ENCODE results near the gene SPRED2. TPM values are rescaled to one million over a fixed set of nuclear protein-coding genes. Genes with fewer than 3 reads are reported as not detected.

Gene SPRED2
- 1 to 10 TPM; 1.6 to 4.8 TPM for total RNA-seq
- total RNA-seq = 2.7 to 6.3 reads per million in 2 donors

DNA sequence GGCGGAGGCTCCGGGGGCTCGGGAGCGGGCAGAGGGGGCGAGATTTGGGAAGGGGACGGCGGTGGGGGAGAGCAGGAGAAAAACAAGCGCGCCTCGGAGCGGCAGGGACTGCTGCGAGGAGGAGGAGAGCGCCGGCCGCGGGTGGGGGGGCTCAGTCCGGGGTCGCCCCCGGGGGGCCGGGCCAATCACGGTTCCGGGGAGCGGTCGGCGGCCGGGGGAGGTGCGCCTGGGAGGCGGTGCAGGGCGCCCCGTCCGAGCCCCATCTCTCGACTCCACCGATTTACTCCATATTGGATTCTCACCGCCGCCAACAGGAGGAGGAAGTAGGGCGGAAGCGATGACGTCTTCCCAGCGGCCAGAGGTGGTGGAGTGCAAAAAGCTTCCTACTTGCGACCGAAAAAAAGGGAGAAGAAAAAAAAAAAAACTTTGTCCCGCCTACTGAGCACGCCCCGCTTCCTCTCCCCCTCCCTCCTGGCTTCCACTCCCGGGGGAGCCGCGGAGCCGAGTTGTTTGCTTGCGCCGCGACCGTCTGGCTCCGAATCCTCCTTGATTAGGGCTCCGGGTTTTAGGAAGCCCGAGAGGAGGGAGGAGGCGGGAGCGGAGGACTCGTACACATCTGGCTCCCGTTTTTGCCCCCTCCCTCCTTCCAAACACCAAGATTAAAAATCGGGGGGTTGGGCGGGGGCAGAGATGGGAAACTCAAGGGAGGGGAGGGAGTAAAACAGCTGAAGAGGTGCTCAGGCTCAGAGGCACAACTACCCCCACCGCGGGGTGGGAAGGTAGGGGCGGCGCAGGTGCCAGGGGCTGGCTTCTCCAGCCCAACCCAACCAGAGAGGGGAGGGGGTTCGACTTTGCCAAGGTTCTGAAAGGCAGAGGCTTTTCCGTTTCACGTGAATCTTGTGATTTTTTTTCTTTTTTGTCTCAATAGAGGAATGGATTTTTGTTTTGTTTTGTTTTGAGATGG, at the start of gene SPRED2:
SPRED2 (minus strand) TSS at position 373 of the 964 bp plus-strand sequence. CDS start 612 bp downstream, outside the sequence.
- Mint-ChIP-seq H3K4me3 (peak within 1 kb of the TSS; percentile 95), H3K36me3 (ENCODE audit: low read depth) (peaks cover under 1% of the 10 kb centered on the region), H3K4me1 (peaks cover 24% of the 10 kb centered on the region), H3K27ac (peak within 1 kb of the TSS; percentile 73), H3K27me3 (peaks cover 26% of the 10 kb centered on the region)
- no peaks in the 10 kb centered on the region for H3K9me3 ChIP-seq (ENCODE audit: control insufficient read depth, low read length, poor library complexity, severe bottlenecking)
- DNase-seq = peak; percentile 46 to 60 (median 55)
- peak; percentile 60 for ATAC-seq

GRCh38 chr2:65481961-65482360, 49.6 kb upstream of the SPRED2 start:
- H3K4me3 Mint-ChIP-seq = no peak overlapping the region
- peaks cover 32% of the 10 kb centered on the region for H3K27me3 Mint-ChIP-seq
- ATAC-seq = no peak
- no peak overlapping the region for H3K27ac Mint-ChIP-seq
- peaks cover 5% of the 10 kb centered on the region for H3K36me3 Mint-ChIP-seq (ENCODE audit: low read depth)
- no peaks in the 10 kb centered on the region for H3K9me3 ChIP-seq (ENCODE audit: control insufficient read depth, low read length, poor library complexity, severe bottlenecking)
- no peak for DNase-seq
- H3K4me1 Mint-ChIP-seq = no peaks in the 10 kb centered on the region

DNA sequence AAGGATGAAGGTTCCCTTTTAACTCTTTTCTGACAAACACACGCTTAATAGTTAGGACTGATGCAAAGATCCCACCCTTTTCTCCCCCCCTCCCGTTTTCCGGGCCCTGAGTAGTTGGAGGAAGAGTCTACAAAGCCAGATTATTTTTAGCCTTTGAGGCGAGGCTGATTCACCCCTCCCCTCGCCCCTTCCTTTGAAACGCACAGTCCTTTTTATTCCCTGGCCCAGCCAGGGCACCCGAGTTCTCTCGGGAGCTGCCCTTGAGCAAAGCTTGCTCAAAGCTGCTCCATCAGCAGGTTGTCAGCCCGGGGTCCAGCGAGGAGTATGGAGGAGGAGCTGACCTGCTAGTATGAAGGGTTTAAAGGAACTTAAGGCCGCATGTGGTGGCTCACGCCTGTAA, 47.1 kb upstream of the SPRED2 start:
- no peak for ATAC-seq
- H3K4me3 Mint-ChIP-seq = no peak overlapping the region
- no peaks in the 10 kb centered on the region for H3K9me3 ChIP-seq (ENCODE audit: control insufficient read depth, low read length, poor library complexity, severe bottlenecking)

GRCh38 chr2:65478498-65479135, 46.2 kb upstream of the SPRED2 start:
- H3K9me3 ChIP-seq (ENCODE audit: control insufficient read depth, low read length, poor library complexity, severe bottlenecking) = no peaks in the 10 kb centered on the region
- no peak overlapping the region for H3K4me3 Mint-ChIP-seq
- no peak for DNase-seq
- no peak overlapping the region for H3K27ac Mint-ChIP-seq
- no peaks in the 10 kb centered on the region for H3K4me1 Mint-ChIP-seq
- peaks cover 21% of the 10 kb centered on the region for H3K27me3 Mint-ChIP-seq
- no peak for ATAC-seq
- H3K36me3 Mint-ChIP-seq (ENCODE audit: low read depth) = peaks cover 1% of the 10 kb centered on the region

More for the DNA sequence above, 47.1 kb upstream of the SPRED2 start:
- peaks cover 4% of the 10 kb centered on the region for H3K36me3 Mint-ChIP-seq (ENCODE audit: low read depth)
- peaks cover 27% of the 10 kb centered on the region for H3K27me3 Mint-ChIP-seq
- no peak for DNase-seq
- no peak overlapping the region for H3K27ac Mint-ChIP-seq
- no peaks in the 10 kb centered on the region for H3K4me1 Mint-ChIP-seq

DNA sequence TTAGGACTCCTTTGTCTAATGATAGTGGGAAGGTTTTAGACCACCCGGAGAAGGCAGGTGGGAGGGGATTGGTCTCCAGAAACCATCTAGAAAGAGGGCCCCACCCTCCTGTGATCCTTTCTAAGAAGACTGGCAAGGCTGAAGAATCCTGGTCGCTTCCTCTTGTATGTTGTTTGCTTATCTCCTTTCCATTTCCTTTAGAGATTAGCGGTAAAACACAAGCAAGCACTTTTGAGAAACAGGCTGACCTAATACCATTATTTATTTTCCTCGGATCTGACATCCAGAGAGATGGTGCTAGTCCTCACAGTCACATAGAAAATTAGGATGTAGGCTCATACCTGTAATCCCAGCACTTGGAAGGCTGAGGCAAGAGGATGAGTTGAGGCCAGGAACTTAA, 45.2 kb upstream of the SPRED2 start:
- H3K27me3 Mint-ChIP-seq = peaks cover 13% of the 10 kb centered on the region
- DNase-seq (no peak), ATAC-seq (no peak)
- no peak overlapping the region for H3K27ac Mint-ChIP-seq
- no peaks in the 10 kb centered on the region for H3K4me1 Mint-ChIP-seq
- H3K4me3 Mint-ChIP-seq = no peak overlapping the region
- no peaks in the 10 kb centered on the region for H3K9me3 ChIP-seq (ENCODE audit: control insufficient read depth, low read length, poor library complexity, severe bottlenecking)
- H3K36me3 Mint-ChIP-seq (ENCODE audit: low read depth) = no peaks in the 10 kb centered on the region

- no peak overlapping the region for H3K4me3 Mint-ChIP-seq
Measured at GRCh38 chr2:65476778-65477177, 44.4 kb upstream of the SPRED2 start.

DNA sequence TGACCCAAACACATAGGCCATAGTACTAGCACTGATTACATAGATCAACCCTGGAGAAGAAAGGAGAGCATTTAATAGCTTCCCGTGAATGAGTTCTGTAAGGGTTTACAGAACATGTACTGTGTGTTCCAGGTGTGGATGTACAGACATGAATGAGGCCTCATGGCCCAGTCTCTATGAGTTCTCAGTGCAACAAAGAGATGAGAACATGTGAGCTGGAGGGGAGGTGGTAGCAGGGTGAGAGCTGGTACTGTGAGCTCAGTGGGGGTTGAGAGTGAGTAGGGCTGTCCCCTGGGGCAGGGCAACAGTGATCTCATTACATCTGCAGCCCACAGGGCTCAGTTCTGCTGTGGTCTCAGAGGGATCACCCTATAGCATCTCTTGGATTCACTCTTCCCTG, 42.6 kb upstream of the SPRED2 start:
- no peak overlapping the region for H3K27ac Mint-ChIP-seq
- peaks cover 12% of the 10 kb centered on the region for H3K27me3 Mint-ChIP-seq
- no peaks in the 10 kb centered on the region for H3K9me3 ChIP-seq (ENCODE audit: control insufficient read depth, low read length, poor library complexity, severe bottlenecking)
- DNase-seq = no peak
- no peak for ATAC-seq
- no peaks in the 10 kb centered on the region for H3K36me3 Mint-ChIP-seq (ENCODE audit: low read depth)
- no peak overlapping the region for H3K4me3 Mint-ChIP-seq
- H3K4me1 Mint-ChIP-seq = no peaks in the 10 kb centered on the region

More at GRCh38 chr2:65476778-65477177, 44.4 kb upstream of the SPRED2 start:
- H3K4me1 Mint-ChIP-seq = no peaks in the 10 kb centered on the region
- H3K36me3 Mint-ChIP-seq (ENCODE audit: low read depth) = no peaks in the 10 kb centered on the region
- H3K9me3 ChIP-seq (ENCODE audit: control insufficient read depth, low read length, poor library complexity, severe bottlenecking) = no peaks in the 10 kb centered on the region
- ATAC-seq = no peak
- no peak overlapping the region for H3K27ac Mint-ChIP-seq
- no peak for DNase-seq
- peaks cover 12% of the 10 kb centered on the region for H3K27me3 Mint-ChIP-seq

DNA sequence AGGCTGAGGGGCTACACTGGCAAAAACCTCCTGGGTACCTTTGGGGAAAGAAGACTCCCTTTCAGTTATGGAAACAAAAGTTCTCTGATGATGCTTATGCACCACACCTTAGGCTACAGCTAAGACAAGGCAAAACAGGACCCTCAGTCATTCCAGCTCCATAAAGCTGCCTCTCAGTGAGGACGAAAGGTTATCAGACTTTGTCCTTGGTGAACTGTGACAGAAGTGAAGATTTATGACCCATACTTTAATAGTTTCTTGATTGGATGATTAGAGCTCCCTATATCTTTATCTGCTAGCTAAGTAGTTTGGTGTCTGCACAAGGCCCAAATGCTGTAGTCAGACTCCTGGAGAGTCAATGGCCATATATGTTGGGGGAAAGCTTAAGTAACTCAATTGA, 40.6 kb upstream of the SPRED2 start:
- H3K9me3 ChIP-seq (ENCODE audit: control insufficient read depth, low read length, poor library complexity, severe bottlenecking) = no peaks in the 10 kb centered on the region
- Mint-ChIP-seq H3K4me3 (no peak overlapping the region), H3K36me3 (ENCODE audit: low read depth) (peaks cover 2% of the 10 kb centered on the region), H3K27ac (no peak overlapping the region), H3K27me3 (peaks cover 7% of the 10 kb centered on the region), H3K4me1 (no peaks in the 10 kb centered on the region)
- ATAC-seq (no peak), DNase-seq (no peak)

DNA sequence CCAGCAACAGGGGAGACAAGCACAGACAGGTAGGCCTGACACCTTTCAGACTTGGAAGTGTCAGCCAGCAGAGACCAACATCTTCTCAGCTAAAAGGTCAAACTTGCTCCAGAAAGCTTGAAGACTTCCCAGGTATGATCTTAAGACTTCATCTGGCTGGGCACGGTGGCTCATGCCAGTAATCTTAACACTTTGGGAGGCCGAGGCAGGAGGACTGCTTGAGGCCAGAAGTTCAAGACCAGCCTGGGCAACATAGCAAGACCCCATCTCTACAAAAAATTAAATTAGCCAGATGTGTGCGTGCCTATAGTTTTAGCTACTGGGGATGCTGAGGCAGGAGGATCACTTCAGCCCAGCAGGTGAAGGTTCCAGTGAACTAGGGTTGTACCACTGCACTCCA, 39.0 kb upstream of the SPRED2 start:
- H3K27ac Mint-ChIP-seq = no peak overlapping the region

GRCh38 chr2:65466551-65466950, 34.2 kb upstream of the SPRED2 start:
- no peaks in the 10 kb centered on the region for H3K9me3 ChIP-seq (ENCODE audit: control insufficient read depth, low read length, poor library complexity, severe bottlenecking)
- ATAC-seq (no peak), DNase-seq (no peak)
- H3K4me3 Mint-ChIP-seq = no peak overlapping the region
- peaks cover 2% of the 10 kb centered on the region for H3K36me3 Mint-ChIP-seq (ENCODE audit: low read depth)
- no peaks in the 10 kb centered on the region for H3K27me3 Mint-ChIP-seq
- H3K27ac Mint-ChIP-seq = no peak overlapping the region
- peaks cover 4% of the 10 kb centered on the region for H3K4me1 Mint-ChIP-seq

More for the DNA sequence above, 39.0 kb upstream of the SPRED2 start:
- Mint-ChIP-seq H3K36me3 (ENCODE audit: low read depth) (peaks cover 2% of the 10 kb centered on the region), H3K4me3 (no peak overlapping the region), H3K4me1 (peaks cover 4% of the 10 kb centered on the region), H3K27me3 (no peaks in the 10 kb centered on the region)
- no peaks in the 10 kb centered on the region for H3K9me3 ChIP-seq (ENCODE audit: control insufficient read depth, low read length, poor library complexity, severe bottlenecking)
- no peak for DNase-seq
- no peak for ATAC-seq

DNA sequence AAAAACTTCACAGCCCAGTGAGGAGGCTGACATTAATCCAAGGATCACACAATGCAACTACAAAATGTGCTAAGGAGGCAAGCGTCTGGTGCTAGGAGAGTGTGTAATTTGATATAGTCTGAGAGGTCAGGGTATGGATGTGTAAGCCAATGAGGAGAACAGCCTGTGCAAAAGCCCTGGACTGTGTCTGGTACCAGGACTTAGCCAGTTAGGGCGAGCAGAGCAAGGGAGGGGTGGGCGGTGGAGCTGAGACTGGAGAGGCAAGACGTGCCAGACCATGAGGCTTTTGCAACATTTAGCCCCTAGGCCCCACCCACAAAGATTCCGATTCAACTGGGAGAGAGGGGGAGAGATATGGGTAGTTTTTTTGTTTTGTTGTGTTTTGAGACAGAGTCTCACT, 33.5 kb upstream of the SPRED2 start:
- Mint-ChIP-seq H3K4me3 (no peak overlapping the region), H3K27ac (no peak overlapping the region), H3K36me3 (ENCODE audit: low read depth) (peaks cover 2% of the 10 kb centered on the region), H3K27me3 (peaks cover 6% of the 10 kb centered on the region), H3K4me1 (peaks cover 4% of the 10 kb centered on the region)
- ATAC-seq (no peak), DNase-seq (no peak)
- H3K9me3 ChIP-seq (ENCODE audit: control insufficient read depth, low read length, poor library complexity, severe bottlenecking) = no peaks in the 10 kb centered on the region

GRCh38 chr2:65465124-65465523, 32.7 kb upstream of the SPRED2 start:
- ATAC-seq (no peak), DNase-seq (no peak)
- H3K4me1 Mint-ChIP-seq = peaks cover 4% of the 10 kb centered on the region
- peaks cover 8% of the 10 kb centered on the region for H3K27me3 Mint-ChIP-seq
- no peak overlapping the region for H3K4me3 Mint-ChIP-seq
- no peaks in the 10 kb centered on the region for H3K9me3 ChIP-seq (ENCODE audit: control insufficient read depth, low read length, poor library complexity, severe bottlenecking)
- no peak overlapping the region for H3K27ac Mint-ChIP-seq
- H3K36me3 Mint-ChIP-seq (ENCODE audit: low read depth) = peaks cover 2% of the 10 kb centered on the region

DNA sequence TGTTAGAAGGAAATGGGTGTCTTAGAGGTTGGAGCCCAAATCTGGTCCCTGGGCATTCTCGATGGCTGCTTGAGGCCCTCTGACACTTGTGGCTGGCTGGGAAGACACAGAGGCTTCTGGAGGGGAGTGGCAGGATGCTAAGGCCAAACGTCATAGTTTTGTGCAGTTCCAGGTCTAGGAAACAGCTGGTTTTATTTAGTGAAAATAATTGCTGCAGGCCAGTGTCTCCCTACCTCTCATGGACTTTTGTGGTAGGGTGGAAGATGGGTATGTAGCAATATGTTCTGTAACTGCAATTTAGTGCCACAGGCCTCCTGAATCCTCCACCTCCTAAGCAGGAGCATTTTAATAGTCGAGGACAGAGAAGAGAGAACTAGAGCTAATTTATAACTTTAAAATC, 32.2 kb upstream of the SPRED2 start:
- DNase-seq (no peak), ATAC-seq (no peak)
- H3K9me3 ChIP-seq (ENCODE audit: control insufficient read depth, low read length, poor library complexity, severe bottlenecking) = no peaks in the 10 kb centered on the region
- Mint-ChIP-seq H3K4me1 (peaks cover 4% of the 10 kb centered on the region), H3K27ac (no peak overlapping the region), H3K36me3 (ENCODE audit: low read depth) (peaks cover 4% of the 10 kb centered on the region), H3K4me3 (no peak overlapping the region), H3K27me3 (peaks cover 14% of the 10 kb centered on the region)
